OCI-LY7 (cell line): ENCODE data around the gene ZNF407.

Experiments
- CTCF ChIP-seq: fragments of 200-600 bp; sonication (generic); conservative IDR thresholded peaks from 2 replicates; pipeline ENCODE4 v1.5.1; 2014; ENCODE audit warnings: mild to moderate bottlenecking, antibody characterized with exemption, low read length, moderate library complexity, mixed read lengths
- EZH2phosphoT487 ChIP-seq: fragments of 200-600 bp; sonication (generic); IDR thresholded peaks from 2 replicates; pipeline ENCODE4 v1.6.1; 2018; ENCODE audit warnings: low read depth, borderline replicate concordance, mild to moderate bottlenecking, mixed run types, antibody characterized with exemption, low read length, moderate library complexity, mixed read lengths

- no peak for TF ChIP-seq EZH2phosphoT487
- TF ChIP-seq CTCF, result no peak
Measured at GRCh38 chr18:74734013-74734444, 136.4 kb downstream of the ZNF407 start.
